PFSK-1 (cell line): ENCODE data around the gene ATP8A1.

Experiments used
- FOXP2 ChIP-seq: optimal IDR thresholded peaks from 2 replicates; pipeline ENCODE3; 2011; ENCODE audit warnings: borderline replicate concordance, control low read depth, inconsistent platforms; ENCODE audit not compliant: insufficient read depth; ENCODE audit errors: extremely low read length, extremely low read depth
- POLR2AphosphoS5 ChIP-seq: IDR thresholded peaks from 2 replicates; pipeline ENCODE4 v1.6.1; 2012; ENCODE audit warnings: low read depth, mild to moderate bottlenecking, control low read depth, low read length, moderate library complexity
- SIN3A ChIP-seq: IDR thresholded peaks from 2 replicates; pipeline ENCODE4 v1.6.1; 2012; ENCODE audit warnings: mild to moderate bottlenecking, low read length, moderate library complexity, borderline replicate concordance; ENCODE audit not compliant: insufficient read depth
- TAF1 ChIP-seq: IDR thresholded peaks from 2 replicates; pipeline ENCODE4 v1.6.1; 2012; ENCODE audit warnings: low read length, control low read depth, borderline replicate concordance; ENCODE audit not compliant: insufficient read depth
- TF ChIP-seq, protein P1 (sequence below), 2 experiments: IDR thresholded peaks; 2 replicates each; pipeline versions ENCODE4 v1.6.1 to v1.8.0; 2011 to 2012; ENCODE audit warnings: low read depth in 2 of 2, low read length in 2 of 2, control low read depth in 1 of 2, inconsistent platforms in 1 of 2, mild to moderate bottlenecking in 1 of 2, moderate library complexity in 1 of 2; ENCODE audit not compliant: insufficient read depth in 1 of 2

The ATP8A1 gene

DNA sequence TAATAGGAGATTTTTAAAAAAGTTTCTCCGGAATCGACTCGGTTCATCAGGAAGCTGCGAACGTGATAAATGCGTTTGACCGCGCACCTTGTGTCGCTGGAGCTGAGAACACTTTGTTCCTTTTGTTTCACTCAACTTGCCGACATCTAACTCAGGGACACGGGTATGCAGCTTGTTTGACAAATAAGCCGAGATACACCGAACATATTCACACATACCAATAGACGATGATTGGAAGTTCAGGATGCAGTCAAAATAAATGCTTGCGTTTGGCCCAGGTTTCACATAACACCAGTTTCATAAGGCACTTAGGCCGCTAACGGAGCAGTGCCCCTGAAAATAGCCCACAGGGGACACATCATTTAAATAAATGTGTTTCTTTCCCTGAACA, 260.5 kb downstream of the ATP8A1 start:
- TF ChIP-seq SIN3A: no peak
- TF ChIP-seq, protein P1, sequence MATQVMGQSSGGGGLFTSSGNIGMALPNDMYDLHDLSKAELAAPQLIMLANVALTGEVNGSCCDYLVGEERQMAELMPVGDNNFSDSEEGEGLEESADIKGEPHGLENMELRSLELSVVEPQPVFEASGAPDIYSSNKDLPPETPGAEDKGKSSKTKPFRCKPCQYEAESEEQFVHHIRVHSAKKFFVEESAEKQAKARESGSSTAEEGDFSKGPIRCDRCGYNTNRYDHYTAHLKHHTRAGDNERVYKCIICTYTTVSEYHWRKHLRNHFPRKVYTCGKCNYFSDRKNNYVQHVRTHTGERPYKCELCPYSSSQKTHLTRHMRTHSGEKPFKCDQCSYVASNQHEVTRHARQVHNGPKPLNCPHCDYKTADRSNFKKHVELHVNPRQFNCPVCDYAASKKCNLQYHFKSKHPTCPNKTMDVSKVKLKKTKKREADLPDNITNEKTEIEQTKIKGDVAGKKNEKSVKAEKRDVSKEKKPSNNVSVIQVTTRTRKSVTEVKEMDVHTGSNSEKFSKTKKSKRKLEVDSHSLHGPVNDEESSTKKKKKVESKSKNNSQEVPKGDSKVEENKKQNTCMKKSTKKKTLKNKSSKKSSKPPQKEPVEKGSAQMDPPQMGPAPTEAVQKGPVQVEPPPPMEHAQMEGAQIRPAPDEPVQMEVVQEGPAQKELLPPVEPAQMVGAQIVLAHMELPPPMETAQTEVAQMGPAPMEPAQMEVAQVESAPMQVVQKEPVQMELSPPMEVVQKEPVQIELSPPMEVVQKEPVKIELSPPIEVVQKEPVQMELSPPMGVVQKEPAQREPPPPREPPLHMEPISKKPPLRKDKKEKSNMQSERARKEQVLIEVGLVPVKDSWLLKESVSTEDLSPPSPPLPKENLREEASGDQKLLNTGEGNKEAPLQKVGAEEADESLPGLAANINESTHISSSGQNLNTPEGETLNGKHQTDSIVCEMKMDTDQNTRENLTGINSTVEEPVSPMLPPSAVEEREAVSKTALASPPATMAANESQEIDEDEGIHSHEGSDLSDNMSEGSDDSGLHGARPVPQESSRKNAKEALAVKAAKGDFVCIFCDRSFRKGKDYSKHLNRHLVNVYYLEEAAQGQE (IDR thresholded peaks at IDR 0.05; ENCODE audit: insufficient read depth in 1 of 2, low read depth in 2 of 2, low read length in 2 of 2): no peak
- no peak for TF ChIP-seq POLR2AphosphoS5
- TF ChIP-seq FOXP2: no peak
- no peak for TF ChIP-seq TAF1

DNA sequence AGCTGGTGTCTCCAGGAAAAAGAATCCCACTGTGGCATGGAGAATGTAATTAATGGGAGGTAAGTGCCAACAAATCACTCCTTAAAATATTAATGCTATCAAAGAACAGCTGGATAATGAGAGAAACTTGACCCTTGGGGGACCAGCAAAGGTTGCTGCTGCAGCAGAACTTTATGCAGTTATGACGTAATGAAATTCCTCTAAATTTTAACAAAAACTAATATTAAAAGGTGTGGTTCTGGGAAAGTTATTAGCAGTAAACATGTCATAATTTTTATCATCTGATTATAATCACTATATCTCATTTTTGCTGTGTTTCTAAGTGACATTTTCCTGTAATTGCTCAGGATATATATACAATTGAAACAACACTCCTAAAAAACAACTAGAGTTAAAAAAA, 261.3 kb downstream of the ATP8A1 start:
- no peak for TF ChIP-seq SIN3A
- TF ChIP-seq TAF1: no peak
- TF ChIP-seq POLR2AphosphoS5: no peak
- TF ChIP-seq, protein P1 (IDR thresholded peaks at IDR 0.05; ENCODE audit: insufficient read depth in 1 of 2, low read depth in 2 of 2, low read length in 2 of 2): no peak
- TF ChIP-seq FOXP2: no peak

DNA sequence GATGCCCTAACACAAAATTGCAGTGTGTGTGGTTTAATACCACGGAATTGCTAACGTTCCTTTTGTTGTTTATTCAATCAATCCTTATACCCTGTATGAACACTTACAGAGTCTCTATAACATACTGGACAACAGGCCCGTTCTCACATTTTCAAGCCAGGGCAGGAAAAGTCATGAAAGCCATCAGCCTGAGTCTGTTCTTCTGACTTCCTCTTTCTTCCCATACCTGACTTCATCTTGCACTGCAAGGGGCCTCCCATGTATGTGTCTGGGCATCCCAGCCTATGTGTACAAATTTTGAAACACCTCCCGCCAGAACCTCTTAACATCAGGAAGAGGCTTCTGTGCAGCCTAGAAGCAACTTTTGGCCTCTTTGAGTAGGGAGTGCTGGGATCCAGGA, 264.5 kb downstream of the ATP8A1 start:
- no peak for TF ChIP-seq SIN3A
- no peak for TF ChIP-seq POLR2AphosphoS5
- TF ChIP-seq, protein P1 (IDR thresholded peaks at IDR 0.05; ENCODE audit: insufficient read depth in 1 of 2, low read depth in 2 of 2, low read length in 2 of 2): no peak
- TF ChIP-seq FOXP2: no peak
- no peak for TF ChIP-seq TAF1

DNA sequence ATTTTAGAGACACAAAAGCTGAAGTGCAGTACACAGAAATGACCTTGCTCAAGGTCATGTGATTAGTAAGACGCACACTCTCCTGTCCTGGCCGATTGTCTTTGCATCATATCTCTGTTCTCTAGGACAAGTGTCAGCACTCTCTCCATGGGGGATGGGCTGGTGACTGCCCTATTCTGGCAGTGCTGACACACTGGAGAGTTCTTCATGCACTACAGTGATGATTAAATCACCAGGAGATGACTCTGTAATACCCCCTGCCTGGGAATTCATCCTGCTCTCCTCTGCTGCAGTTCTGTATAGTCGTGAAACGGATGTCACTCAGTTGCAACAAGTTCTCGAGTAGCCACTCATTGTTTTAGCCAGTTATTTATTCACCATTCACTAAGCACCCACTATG, 264.9 kb downstream of the ATP8A1 start:
- TF ChIP-seq SIN3A (no peak), TAF1 (no peak), FOXP2 (no peak), POLR2AphosphoS5 (no peak)
- TF ChIP-seq, protein P1 (IDR thresholded peaks at IDR 0.05; ENCODE audit: insufficient read depth in 1 of 2, low read depth in 2 of 2, low read length in 2 of 2): no peak

DNA sequence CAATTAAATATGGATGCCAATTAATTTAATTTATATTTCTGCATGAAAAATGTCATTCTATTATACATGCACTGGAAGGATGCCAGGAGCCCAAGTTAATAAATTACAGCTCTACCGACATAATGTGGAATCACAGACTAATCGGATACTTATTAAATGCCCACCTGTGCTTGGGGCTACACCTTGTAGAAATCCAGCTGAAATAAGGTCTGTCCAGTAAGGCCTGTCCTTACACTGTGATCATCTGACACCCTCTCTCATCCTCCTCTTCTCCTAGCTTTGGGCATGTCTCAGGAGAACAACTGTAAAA, 265.6 kb downstream of the ATP8A1 start:
- no peak for TF ChIP-seq FOXP2
